Mucosa of rectum (tissue), 2 donors: ENCODE results near the gene SETSIP.

ENCODE experiments used
- H3K27ac ChIP-seq, 2 donors: one replicate each; pipeline ENCODE4 v1.7.0; 2013; ENCODE audit warnings: inconsistent platforms in 2 of 2, low read depth in 2 of 2, low read length in 2 of 2
- H3K27me3 ChIP-seq, 2 donors: one replicate each; pipeline ENCODE4 v1.7.0; 2013; ENCODE audit warnings: low read length in 2 of 2; ENCODE audit not compliant: control insufficient read depth in 2 of 2, insufficient read depth in 2 of 2
- H3K36me3 ChIP-seq, 2 donors: one replicate each; pipeline ENCODE4 v1.7.0; 2013; ENCODE audit warnings: low read length in 2 of 2; ENCODE audit not compliant: control insufficient read depth in 2 of 2, insufficient read depth in 2 of 2
- H3K4me1 ChIP-seq, 2 donors: one replicate each; pipeline ENCODE4 v1.7.0; 2013; ENCODE audit warnings: low read length in 2 of 2, mild to moderate bottlenecking in 1 of 2; ENCODE audit not compliant: control insufficient read depth in 2 of 2, insufficient read depth in 2 of 2
- H3K4me3 ChIP-seq, 2 donors: one replicate each; pipeline ENCODE4 v1.7.0; 2013; ENCODE audit warnings: low read length in 2 of 2
- H3K9ac ChIP-seq, 2 donors: one replicate each; pipeline ENCODE4 v1.7.0; 2013; ENCODE audit warnings: low read length in 2 of 2, low read depth in 1 of 2, mild to moderate bottlenecking in 1 of 2
- H3K9me3 ChIP-seq, 2 donors: one replicate each; pipeline ENCODE4 v1.7.0; 2013; ENCODE audit warnings: low read length in 2 of 2; ENCODE audit not compliant: control insufficient read depth in 2 of 2
- donor health status: healthy.
- donor health status: Normal muscosa, but diverticular disease.

SETSIP gene

GRCh38 chr1:92066321-92066720 lies 8.9 kb downstream of the SETSIP start:
- no peaks in the 10 kb centered on the region for H3K9me3 ChIP-seq
- H3K9ac ChIP-seq: no peak overlapping the region
- no peaks in the 10 kb centered on the region for H3K4me1 ChIP-seq
- H3K27me3 ChIP-seq: no peaks in the 10 kb centered on the region
- no peak overlapping the region for H3K27ac ChIP-seq
- H3K4me3 ChIP-seq: no peak overlapping the region
- H3K36me3 ChIP-seq: no peaks in the 10 kb centered on the region

- H3K36me3 ChIP-seq: no peaks in the 10 kb centered on the region
- no peaks in the 10 kb centered on the region for H3K4me1 ChIP-seq
- no peaks in the 10 kb centered on the region for H3K27me3 ChIP-seq
- H3K4me3 ChIP-seq: no peak overlapping the region
- H3K27ac ChIP-seq: no peak overlapping the region
- H3K9me3 ChIP-seq: no peaks in the 10 kb centered on the region
- H3K9ac ChIP-seq: no peak overlapping the region
These were observed 10.2 kb downstream of the SETSIP start for GRCh38 chr1:92065042-92065441.

- Histone ChIP-seq H3K36me3 (no peaks in the 10 kb centered on the region), H3K4me3 (no peak overlapping the region), H3K9me3 (no peaks in the 10 kb centered on the region), H3K27ac (no peak overlapping the region), H3K4me1 (no peaks in the 10 kb centered on the region), H3K9ac (no peak overlapping the region), H3K27me3 (no peaks in the 10 kb centered on the region)
These were observed 23.3 kb downstream of the SETSIP start for GRCh38 chr1:92051948-92052347.

GRCh38 chr1:92045766-92046495 lies 29.3 kb downstream of the SETSIP start:
- H3K27me3 ChIP-seq: no peaks in the 10 kb centered on the region
- H3K27ac ChIP-seq: no peak overlapping the region
- H3K4me3 ChIP-seq: no peak overlapping the region
- H3K36me3 ChIP-seq: no peaks in the 10 kb centered on the region
- no peak overlapping the region for H3K9ac ChIP-seq
- H3K4me1 ChIP-seq: no peaks in the 10 kb centered on the region
- H3K9me3 ChIP-seq: no peaks in the 10 kb centered on the region

- no peaks in the 10 kb centered on the region for H3K27me3 ChIP-seq
- no peak overlapping the region for H3K27ac ChIP-seq
- H3K9me3 ChIP-seq: no peaks in the 10 kb centered on the region
- no peaks in the 10 kb centered on the region for H3K36me3 ChIP-seq
- no peak overlapping the region for H3K9ac ChIP-seq
- H3K4me1 ChIP-seq: no peaks in the 10 kb centered on the region
- H3K4me3 ChIP-seq: no peak overlapping the region
These were observed 31.6 kb downstream of the SETSIP start for GRCh38 chr1:92043621-92044020.

- Histone ChIP-seq H3K9me3 (no peaks in the 10 kb centered on the region), H3K27me3 (no peaks in the 10 kb centered on the region), H3K9ac (no peak overlapping the region), H3K4me3 (no peak overlapping the region), H3K4me1 (no peaks in the 10 kb centered on the region), H3K36me3 (no peaks in the 10 kb centered on the region), H3K27ac (no peak overlapping the region)
These were observed 34.2 kb downstream of the SETSIP start for GRCh38 chr1:92040971-92041370.

GRCh38 chr1:92038695-92039346 lies 36.4 kb downstream of the SETSIP start:
- H3K27me3 ChIP-seq: no peaks in the 10 kb centered on the region
- H3K4me3 ChIP-seq: no peak overlapping the region
- H3K9ac ChIP-seq: no peak overlapping the region
- H3K4me1 ChIP-seq: no peaks in the 10 kb centered on the region
- H3K9me3 ChIP-seq: no peaks in the 10 kb centered on the region
- no peak overlapping the region for H3K27ac ChIP-seq
- no peaks in the 10 kb centered on the region for H3K36me3 ChIP-seq

- H3K4me3 ChIP-seq: no peak overlapping the region
- H3K9me3 ChIP-seq: no peaks in the 10 kb centered on the region
- H3K27me3 ChIP-seq: no peaks in the 10 kb centered on the region
- H3K36me3 ChIP-seq: no peaks in the 10 kb centered on the region
- no peaks in the 10 kb centered on the region for H3K4me1 ChIP-seq
- H3K27ac ChIP-seq: no peak overlapping the region
- H3K9ac ChIP-seq: no peak overlapping the region
These were observed 37.8 kb downstream of the SETSIP start for GRCh38 chr1:92037400-92037799.

- Histone ChIP-seq H3K9ac (no peak overlapping the region), H3K27me3 (peaks cover 2 to 5% of the 10 kb centered on the region in 2 donors), H3K4me3 (no peak overlapping the region), H3K36me3 (no peaks in the 10 kb centered on the region), H3K4me1 (peaks cover 0 to 6% of the 10 kb centered on the region in 2 donors), H3K27ac (no peak overlapping the region), H3K9me3 (no peaks in the 10 kb centered on the region)
These were observed 43.7 kb downstream of the SETSIP start for GRCh38 chr1:92031281-92032110.

GRCh38 chr1:92030656-92031107 lies 44.5 kb downstream of the SETSIP start:
- no peak overlapping the region for H3K27ac ChIP-seq
- H3K4me3 ChIP-seq: peak overlapping the region in 1 of 2 donors; percentile 44
- no peaks in the 10 kb centered on the region for H3K9me3 ChIP-seq
- no peak overlapping the region for H3K9ac ChIP-seq
- H3K4me1 ChIP-seq: peaks cover 0 to 6% of the 10 kb centered on the region in 2 donors
- peaks cover 2 to 5% of the 10 kb centered on the region in 2 donors for H3K27me3 ChIP-seq
- H3K36me3 ChIP-seq: no peaks in the 10 kb centered on the region
